PC-9 (cell line): ENCODE measurements around the gene ARHGAP22. TPM values are rescaled to one million over a fixed set of nuclear protein-coding genes. Genes with fewer than 3 reads are reported as not detected.

ENCODE experiments used
- BruUV-seq: library from RNA; stranded (reverse); fragments of 400-500 nt; replicated peaks from 2 replicates; lab custom pipeline; 2021; lab: Mats Ljungman, UMichigan
- CTCF ChIA-PET: fragments of 300-600 bp; sonication (Branson Sonifier 250); formaldehyde crosslinking; loops from one replicate; lab custom pipeline; 2022; ENCODE audit warnings: antibody characterized with exemption; lab: Charles Lee
- POLR2A ChIA-PET: fragments of 300-600 bp; sonication (Branson Sonifier 250); formaldehyde crosslinking; loops from one replicate; lab custom pipeline; 2022; ENCODE audit warnings: antibody characterized with exemption; ENCODE audit not compliant: unreplicated experiment; lab: Charles Lee
- DNase-seq, 2 experiments: peaks; one replicate each; pipeline versions ENCODE4 v3.0.0 to v3.0.0-alpha.2; 2015 to 2022; ENCODE audit warnings: mixed read lengths in 1 of 2
- H2AFZ ChIP-seq: fragments of 200-600 bp; sonication (generic); 2 replicates; pipeline ENCODE4 v1.8.1; 2017; ENCODE audit warnings: antibody characterized with exemption
- H3F3A ChIP-seq: fragments of 200-600 bp; sonication (generic); 2 replicates; pipeline ENCODE4 v1.8.1; 2017; ENCODE audit warnings: antibody characterized with exemption, mild to moderate bottlenecking, low read depth; ENCODE audit not compliant: insufficient read depth
- H3K27ac ChIP-seq: fragments of 200-600 bp; sonication (generic); 2 replicates; pipeline ENCODE4 v1.6.1; 2016; ENCODE audit warnings: mixed run types
- H3K27me3 ChIP-seq: fragments of 200-600 bp; sonication (generic); 2 replicates; pipeline ENCODE4 v1.6.1; 2016; ENCODE audit warnings: low read depth, mixed run types; ENCODE audit not compliant: insufficient read depth
- H3K36me3 ChIP-seq: fragments of 200-600 bp; sonication (generic); 2 replicates; pipeline ENCODE4 v1.6.1; 2016; ENCODE audit warnings: low read depth, mixed run types
- H3K4me1 ChIP-seq: fragments of 200-600 bp; sonication (generic); replicated peaks from 2 replicates; pipeline ENCODE4 v1.6.1; 2016; ENCODE audit warnings: mixed run types; ENCODE audit not compliant: insufficient read depth
- H3K4me2 ChIP-seq: fragments of 200-600 bp; sonication (generic); 2 replicates; pipeline ENCODE4 v1.6.1; 2017; ENCODE audit warnings: mixed run types
- H3K4me3 ChIP-seq: fragments of 200-600 bp; sonication (generic); 2 replicates; pipeline ENCODE4 v1.6.1; 2016; ENCODE audit warnings: mixed run types
- H3K79me2 ChIP-seq: fragments of 200-600 bp; sonication (generic); 2 replicates; pipeline ENCODE4 v1.6.1; 2017; ENCODE audit warnings: low read depth, mixed run types
- H3K9me2 ChIP-seq: fragments of 200-600 bp; sonication (generic); 2 replicates; pipeline ENCODE4 v1.8.1; 2017; ENCODE audit warnings: mild to moderate bottlenecking; ENCODE audit not compliant: insufficient read depth
- H3K9me3 ChIP-seq: fragments of 200-600 bp; sonication (generic); 2 replicates; pipeline ENCODE4 v1.8.1; 2016; ENCODE audit warnings: low read depth; ENCODE audit not compliant: insufficient read depth
- H4K20me1 ChIP-seq: fragments of 200-600 bp; sonication (generic); 2 replicates; pipeline ENCODE4 v1.8.1; 2017; ENCODE audit not compliant: insufficient read depth
- EZH2 ChIP-seq: fragments of 200-600 bp; sonication (generic); IDR thresholded peaks from 2 replicates; pipeline ENCODE4 v1.8.0; 2017; ENCODE audit warnings: antibody characterized with exemption, low read depth
- intact Hi-C: fragments of 100-400 bp; cut with micrococcal nuclease; formaldehyde crosslinking; loops from one replicate; pipeline ENCODE4 v1.10.0; 2022; ENCODE audit not compliant: unreplicated experiment
- total RNA-seq: library from RNA; stranded (reverse); gene quantifications from 2 replicates; pipeline ENCODE4 v1.2.3, GENCODE V29; 2021
- TF ChIP-seq, protein P1 (sequence below): fragments of 200-600 bp; sonication (generic); conservative IDR thresholded peaks from 2 replicates; pipeline ENCODE4 v1.6.1; 2017; ENCODE audit warnings: mixed run types, antibody characterized with exemption, mild to moderate bottlenecking, moderate library complexity

ARHGAP22 gene
- total RNA-seq, 1 experiment from 2014 or later = 4.0 TPM

DNA sequence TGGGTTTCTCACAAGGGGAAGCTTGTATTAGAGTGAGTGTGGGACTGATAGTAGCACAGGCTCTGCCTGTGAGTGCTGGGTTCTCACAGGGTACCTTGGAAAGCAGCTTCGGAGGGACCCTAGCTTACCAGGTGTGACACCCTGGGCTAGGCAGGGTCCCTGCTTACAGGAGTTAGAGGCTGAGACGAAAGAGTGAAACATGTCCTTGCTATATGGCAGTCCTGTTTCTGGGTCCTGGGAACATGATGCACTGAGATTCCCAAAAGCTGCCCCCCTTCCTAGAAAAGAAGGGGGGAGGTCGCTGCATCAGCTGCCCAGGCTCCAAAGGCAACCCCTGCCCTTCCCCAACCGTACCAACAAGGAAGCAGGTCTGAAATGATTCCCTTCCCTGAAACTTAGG, 6.3 kb upstream of the ARHGAP22 start:
- Histone ChIP-seq H3K9me3 (no peaks in the 10 kb centered on the region), H2AFZ (no peak overlapping the region), H3K4me2 (no peak overlapping the region), H3K9me2 (no peaks in the 10 kb centered on the region), H3K36me3 (no peaks in the 10 kb centered on the region), H3F3A (peaks cover 18% of the 10 kb centered on the region), H3K4me1 (peaks cover 27% of the 10 kb centered on the region), H3K27ac (no peak overlapping the region), H3K79me2 (no peaks in the 10 kb centered on the region), H3K27me3 (no peaks in the 10 kb centered on the region), H3K4me3 (no peak overlapping the region), H4K20me1 (no peaks in the 10 kb centered on the region)
- ChIA-PET POLR2A (no interaction called here), CTCF (no interaction called here)
- no peak for TF ChIP-seq EZH2
- TF ChIP-seq, protein P1, sequence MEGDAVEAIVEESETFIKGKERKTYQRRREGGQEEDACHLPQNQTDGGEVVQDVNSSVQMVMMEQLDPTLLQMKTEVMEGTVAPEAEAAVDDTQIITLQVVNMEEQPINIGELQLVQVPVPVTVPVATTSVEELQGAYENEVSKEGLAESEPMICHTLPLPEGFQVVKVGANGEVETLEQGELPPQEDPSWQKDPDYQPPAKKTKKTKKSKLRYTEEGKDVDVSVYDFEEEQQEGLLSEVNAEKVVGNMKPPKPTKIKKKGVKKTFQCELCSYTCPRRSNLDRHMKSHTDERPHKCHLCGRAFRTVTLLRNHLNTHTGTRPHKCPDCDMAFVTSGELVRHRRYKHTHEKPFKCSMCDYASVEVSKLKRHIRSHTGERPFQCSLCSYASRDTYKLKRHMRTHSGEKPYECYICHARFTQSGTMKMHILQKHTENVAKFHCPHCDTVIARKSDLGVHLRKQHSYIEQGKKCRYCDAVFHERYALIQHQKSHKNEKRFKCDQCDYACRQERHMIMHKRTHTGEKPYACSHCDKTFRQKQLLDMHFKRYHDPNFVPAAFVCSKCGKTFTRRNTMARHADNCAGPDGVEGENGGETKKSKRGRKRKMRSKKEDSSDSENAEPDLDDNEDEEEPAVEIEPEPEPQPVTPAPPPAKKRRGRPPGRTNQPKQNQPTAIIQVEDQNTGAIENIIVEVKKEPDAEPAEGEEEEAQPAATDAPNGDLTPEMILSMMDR = no peak
- DNase-seq = no peak
- intact Hi-C loops = no loop called here
- BruUV-seq = no TSS peak

DNA sequence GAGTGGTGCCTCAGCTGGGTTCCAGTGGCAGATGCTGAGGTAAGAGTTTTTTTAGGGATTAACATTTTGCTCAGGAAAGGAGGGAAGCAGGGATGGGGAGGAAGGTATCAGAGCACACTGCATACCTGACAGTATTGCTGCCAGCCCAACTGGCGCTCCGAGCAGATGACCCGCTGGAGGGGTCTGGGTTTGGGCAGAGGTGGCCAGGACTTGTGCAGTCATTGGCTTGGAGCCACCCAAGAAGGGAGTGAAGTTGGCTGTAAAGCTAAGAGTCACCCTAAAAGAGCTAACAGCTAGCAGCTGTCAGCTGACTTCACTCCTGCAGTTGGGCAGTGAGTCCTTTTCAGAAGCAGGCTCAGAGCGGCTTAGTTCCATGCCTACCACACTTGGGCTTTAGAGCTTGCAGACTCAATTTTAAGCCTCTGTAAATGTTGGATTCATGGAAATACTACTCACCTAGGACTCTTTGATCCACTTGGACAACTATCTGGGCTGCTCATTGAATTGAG, 5.8 kb upstream of the ARHGAP22 start:
- Histone ChIP-seq H3K4me2 (no peak overlapping the region), H3K4me3 (no peak overlapping the region), H3K27me3 (no peaks in the 10 kb centered on the region), H2AFZ (no peak overlapping the region), H3K4me1 (peaks cover 32% of the 10 kb centered on the region), H3F3A (peaks cover 23% of the 10 kb centered on the region), H3K9me3 (no peaks in the 10 kb centered on the region), H3K79me2 (no peaks in the 10 kb centered on the region), H4K20me1 (no peaks in the 10 kb centered on the region), H3K36me3 (no peaks in the 10 kb centered on the region), H3K9me2 (no peaks in the 10 kb centered on the region), H3K27ac (no peak overlapping the region)
- TF ChIP-seq, protein P1 = no peak
- TF ChIP-seq EZH2 = no peak
- BruUV-seq = no TSS peak
- intact Hi-C loops = no loop called here
- no peak for DNase-seq
- CTCF ChIA-PET = no interaction called here
- POLR2A ChIA-PET = no interaction called here

DNA sequence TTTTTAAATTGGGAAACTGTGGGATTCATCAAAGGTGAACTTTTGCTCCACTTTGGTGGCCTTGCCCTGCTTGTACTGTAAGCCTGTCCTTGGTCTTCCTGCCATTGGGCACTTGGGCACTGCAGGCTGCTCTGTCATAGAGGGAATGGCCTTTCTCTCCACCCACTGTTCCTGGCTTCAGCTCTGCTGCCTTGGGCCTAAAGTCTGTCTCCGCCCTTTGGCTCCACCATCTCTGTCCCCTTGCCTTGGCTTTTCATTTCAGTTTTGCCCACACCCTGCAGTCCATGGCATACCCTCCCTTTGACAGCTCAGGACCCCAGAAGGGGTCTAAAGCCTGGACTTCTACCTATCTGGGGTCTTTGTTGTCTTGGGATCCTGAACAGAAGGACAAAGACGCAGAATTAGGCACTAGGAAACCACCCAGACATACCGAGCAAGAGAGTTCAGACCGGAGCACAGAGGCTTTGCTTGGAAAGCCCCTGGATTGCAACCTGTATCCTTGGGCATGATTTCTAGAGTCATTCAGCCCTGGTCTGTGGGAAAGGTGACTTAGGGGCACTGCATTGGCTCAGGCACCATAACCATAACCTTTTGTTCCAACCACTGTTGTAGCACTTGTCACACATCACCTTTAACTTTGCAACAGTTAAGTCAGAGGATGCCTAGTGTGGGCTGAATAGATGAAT, 5.2 kb upstream of the ARHGAP22 start:
- POLR2A ChIA-PET = no interaction called here
- TF ChIP-seq, protein P1 = no peak
- TF ChIP-seq EZH2 = no peak
- H3K4me2 ChIP-seq = no peak overlapping the region

More for the DNA sequence above, 5.2 kb upstream of the ARHGAP22 start:
- CTCF ChIA-PET = no interaction called here
- intact Hi-C loops = no loop called here
- Histone ChIP-seq H3K27me3 (no peaks in the 10 kb centered on the region), H3K9me2 (no peaks in the 10 kb centered on the region), H2AFZ (no peak overlapping the region), H4K20me1 (no peaks in the 10 kb centered on the region), H3K27ac (no peak overlapping the region), H3K4me1 (peaks cover 37% of the 10 kb centered on the region), H3F3A (peaks cover 29% of the 10 kb centered on the region), H3K79me2 (no peaks in the 10 kb centered on the region), H3K4me3 (no peak overlapping the region), H3K9me3 (no peaks in the 10 kb centered on the region), H3K36me3 (no peaks in the 10 kb centered on the region)
- BruUV-seq = no TSS peak
- DNase-seq = no peak
